ENCODE measurements around the gene TREX2. TPM values are rescaled to one million over a fixed set of nuclear protein-coding genes. Genes with fewer than 3 reads are reported as not detected.

Gene TREX2
- total RNA-seq, 1 experiment from 2014 or later, result 1.1 TPM

- no peak overlapping the region for H3K18ac ChIP-seq (ENCODE audit: insufficient read length, low read depth, low read length)
- Mint-ChIP-seq H3K36me3 (ENCODE audit: insufficient read depth in 1 of 3, low read depth in 3 of 3) (peaks cover 0 to 4% (median 0%) of the 10 kb centered on the region in 3 experiments; a peak in 1 of 7 replicates), H3K27me3 (ENCODE audit: low read depth) (no peaks in the 10 kb centered on the region; the same call in 1 of the 2 replicates), H3K9me3 (peaks cover 23 to 41% of the 10 kb centered on the region in 2 experiments), H3K4me3 (no peak overlapping the region), H3K4me1 (peaks cover 0 to 2% of the 10 kb centered on the region in 2 experiments; a peak in 1 of 4 replicates), H3K27ac (no peak overlapping the region)
- no peak overlapping the region for H3K56ac ChIP-seq (ENCODE audit: insufficient read length, low read depth, low read length)
- no peaks in the 10 kb centered on the region for H3K79me1 ChIP-seq (ENCODE audit: insufficient read depth, low read depth, low read length, poor library complexity, severe bottlenecking)
- H3T11ph ChIP-seq (ENCODE audit: low read length), result no peak overlapping the region
- H2BK12ac ChIP-seq (ENCODE audit: insufficient read length, low read depth, low read length), result no peak overlapping the region
- no peak overlapping the region for H3K14ac ChIP-seq (ENCODE audit: insufficient read depth, low read length)
- DNase-seq, result no peak
- H3K4me1 ChIP-seq (ENCODE audit: insufficient read depth, low read length), result no peaks in the 10 kb centered on the region
- H3K9me3 ChIP-seq (ENCODE audit: control insufficient read depth, low read depth, low read length), result peaks cover 15% of the 10 kb centered on the region
- no peak overlapping the region for H3K4ac ChIP-seq (ENCODE audit: low read depth, low read length)
- no peak overlapping the region for H4K91ac ChIP-seq (ENCODE audit: insufficient read length, low read depth, low read length)
- no peaks in the 10 kb centered on the region for H4K20me1 ChIP-seq (ENCODE audit: control insufficient read depth, insufficient read depth, insufficient read length)
- no CpG with 5 or more reads among the region's 30 CpGs for WGBS (ENCODE audit: extremely low coverage, insufficient read length, low lambda C conversion rate)
- no peak overlapping the region for H2BK5ac ChIP-seq (ENCODE audit: insufficient read length, low read length)
- H4K8ac ChIP-seq (replicated peaks; ENCODE audit: insufficient read length, low read depth, low read length), result no peak overlapping the region
- no peak overlapping the region for H3K23ac ChIP-seq (ENCODE audit: insufficient read length, low read depth, low read length)
- H2BK15ac ChIP-seq (ENCODE audit: low read depth, low read length), result no peak overlapping the region
- no peak overlapping the region for H2AFZ ChIP-seq (ENCODE audit: low read length)
- no peak overlapping the region for H3K9ac ChIP-seq (ENCODE audit: extremely low read depth, insufficient read length, low read length)
- H2AK5ac ChIP-seq (ENCODE audit: insufficient read length, low read length), result no peak overlapping the region
- no peak overlapping the region for H2BK20ac ChIP-seq (ENCODE audit: low read depth, low read length, poor library complexity, severe bottlenecking)
- no peak overlapping the region for H4K5ac ChIP-seq (ENCODE audit: insufficient read length, low read depth, low read length)
- H3K4me2 ChIP-seq (ENCODE audit: insufficient read depth, insufficient read length, low read length), result no peak overlapping the region
- H3K27ac ChIP-seq (ENCODE audit: insufficient read length, low read depth, low read length), result no peak overlapping the region
- no peak overlapping the region for H2BK120ac ChIP-seq (ENCODE audit: low read depth, low read length, poor library complexity, severe bottlenecking)
- no peak for TF ChIP-seq CTCF (conservative IDR thresholded peaks at IDR 0.05)
- no peaks in the 10 kb centered on the region for H3K23me2 ChIP-seq (ENCODE audit: insufficient read length, low read depth, low read length, poor library complexity, severe bottlenecking)
- no peaks in the 10 kb centered on the region for H3K27me3 ChIP-seq (ENCODE audit: insufficient read depth, low read length)
- no peaks in the 10 kb centered on the region for H3K79me2 ChIP-seq (ENCODE audit: insufficient read depth, low read length)
These were observed 39.7 kb upstream of the TREX2 start for GRCh38 chrX:153485396-153486080.

Measured in H9 (cell line).